HG02970 (cell line): Measurements from ENCODE around the gene ADPRH.
"Not testable (repeated sequence)": the region's sequence is repeated elsewhere in the genome, so short reads cannot be mapped to it uniquely, and the experiment has no call there.

Source experiments
- ATAC-seq: cut with Tn5 transposase; IDR thresholded peaks from one replicate; pipeline ENCODE4 v1.9.1; 2021; ENCODE audit warnings: mild to moderate bottlenecking, moderate library complexity, moderate number of reproducible peaks; ENCODE audit not compliant: unreplicated experiment, low FRiP score

Gene ADPRH

GRCh38 chr3:119558626-119559317 is 20.5 kb upstream of the ADPRH start:
- no peak for ATAC-seq

DNA sequence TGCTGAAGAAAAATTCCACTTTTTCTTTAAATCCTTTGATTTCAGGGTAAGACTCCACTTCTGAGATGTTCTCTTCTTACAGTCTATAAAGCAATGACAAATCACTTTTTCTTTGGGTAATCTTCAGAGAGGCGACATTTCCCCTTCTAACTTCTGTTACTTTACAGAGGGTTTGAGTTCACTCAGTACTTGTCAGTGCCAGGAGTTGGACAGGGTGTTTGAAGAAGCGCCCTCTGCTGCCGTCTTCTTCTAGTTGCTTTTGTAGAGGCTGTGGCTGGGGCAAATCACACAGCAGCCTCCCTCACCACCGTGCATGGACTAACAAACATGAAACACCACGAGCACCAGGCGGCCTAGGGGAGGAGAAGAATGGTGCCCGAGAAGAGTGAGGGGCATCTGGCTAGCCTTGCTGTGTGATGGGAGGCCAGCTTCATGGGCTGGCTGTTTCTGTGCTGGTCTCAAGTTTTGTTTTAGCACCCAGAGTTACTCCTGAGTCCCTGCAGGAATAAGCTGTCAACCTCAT is 19.8 kb upstream of the ADPRH start, which contains the start of gene CD80:
Gene CD80, minus strand, starts transcription at position 174 of the 523 bp plus-strand sequence. CDS start 1,886 bp downstream, outside the sequence.
- peak; percentile 46 for ATAC-seq

DNA sequence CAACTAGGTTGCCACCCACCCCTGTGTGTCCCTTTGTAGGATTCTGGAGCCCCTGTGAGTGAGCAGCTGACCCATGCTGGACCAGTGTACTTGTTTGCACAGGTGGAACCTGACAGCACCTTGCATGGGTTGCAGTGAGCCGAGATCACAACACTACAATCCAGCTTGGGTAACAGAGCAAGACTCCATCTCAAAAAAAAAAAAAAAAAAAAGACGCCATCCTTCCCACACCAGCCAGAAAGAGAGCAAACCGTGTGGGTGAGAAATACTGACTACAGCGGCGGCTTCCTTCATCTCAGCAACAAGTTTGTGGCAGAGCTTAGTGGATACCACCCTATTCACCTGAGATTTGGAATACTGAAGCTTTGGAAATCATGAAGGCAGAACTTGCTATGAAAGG is 19.1 kb upstream of the ADPRH start:
- no peak for ATAC-seq

DNA sequence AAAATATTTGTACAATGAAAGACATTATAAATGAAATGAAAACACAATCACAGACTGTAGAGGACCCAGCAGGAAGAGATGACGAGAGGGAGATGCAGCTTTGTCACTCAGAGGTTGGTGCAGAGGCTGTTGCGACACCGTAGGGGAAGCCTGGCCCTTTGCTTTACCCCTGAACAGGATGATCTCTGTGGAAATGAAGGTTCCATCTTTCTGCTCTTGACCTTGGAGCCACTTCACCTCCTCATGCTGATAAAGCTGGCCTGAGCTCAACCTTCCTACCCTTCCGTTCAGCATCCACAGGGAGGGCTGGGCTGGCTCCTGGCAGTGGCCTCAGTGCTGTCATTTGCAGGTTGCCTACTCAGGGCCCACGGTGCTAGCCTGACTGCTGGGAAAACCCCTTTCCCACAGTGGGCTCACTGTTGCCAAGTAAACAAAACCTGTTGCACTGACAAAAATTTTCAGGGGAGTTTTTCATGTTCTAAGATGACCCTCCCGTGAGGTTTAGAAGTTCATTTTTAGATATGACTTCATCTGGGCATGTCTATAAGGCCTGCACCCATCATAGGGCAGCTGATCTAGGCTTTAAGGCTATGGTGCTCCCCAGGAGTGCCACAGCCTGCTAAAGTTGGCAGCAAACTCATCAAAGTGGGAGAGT is 16.9 kb upstream of the ADPRH start:
- peak; percentile 78 for ATAC-seq

- ATAC-seq, result not testable (repeated sequence)
Observed at GRCh38 chr3:119563334-119563733, 16.0 kb upstream of the ADPRH start.

DNA sequence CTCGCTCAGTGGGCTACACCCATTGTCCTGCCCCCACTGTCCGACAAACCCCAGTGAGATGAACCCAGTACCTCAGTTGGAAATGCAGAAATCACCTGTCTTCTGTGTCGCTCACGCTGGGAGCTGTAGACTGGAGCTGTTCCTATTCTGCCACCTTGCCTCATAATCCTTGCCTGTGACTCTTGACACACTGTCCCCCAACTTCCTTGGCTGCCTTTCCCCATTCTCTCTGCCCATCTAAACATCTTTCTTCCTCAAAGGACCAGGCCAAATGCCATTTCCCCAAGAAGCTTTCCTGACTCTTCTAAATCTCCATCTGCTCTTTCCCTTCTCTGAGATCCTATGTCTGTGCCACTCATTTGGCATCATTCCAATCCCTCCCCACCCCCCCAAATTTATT is 10.1 kb upstream of the ADPRH start:
- no peak for ATAC-seq

- no peak for ATAC-seq
Observed at GRCh38 chr3:119570229-119570628, 9.1 kb upstream of the ADPRH start.

- no peak for ATAC-seq
Observed at GRCh38 chr3:119571230-119571629, 8.1 kb upstream of the ADPRH start.

DNA sequence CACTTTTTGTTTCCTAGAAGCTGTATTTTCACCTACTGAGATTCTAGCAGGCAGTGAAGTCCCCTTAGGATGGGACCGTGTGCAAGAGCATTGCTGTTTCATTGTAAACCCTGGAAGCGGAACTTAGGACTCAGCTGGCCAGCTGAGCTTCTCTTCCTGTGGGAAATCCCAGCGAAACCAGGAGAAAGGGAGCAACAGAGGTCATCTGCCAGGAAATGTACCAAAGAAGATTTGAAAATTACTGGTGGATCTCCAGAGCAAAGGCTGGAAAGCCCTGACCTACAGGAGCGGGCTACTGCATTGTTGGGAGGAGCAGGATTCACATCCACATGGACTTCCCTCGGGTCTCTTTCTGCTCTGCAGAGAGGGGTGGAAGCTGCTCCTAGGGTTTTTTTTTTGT is 7.6 kb upstream of the ADPRH start:
- ATAC-seq, result no peak

DNA sequence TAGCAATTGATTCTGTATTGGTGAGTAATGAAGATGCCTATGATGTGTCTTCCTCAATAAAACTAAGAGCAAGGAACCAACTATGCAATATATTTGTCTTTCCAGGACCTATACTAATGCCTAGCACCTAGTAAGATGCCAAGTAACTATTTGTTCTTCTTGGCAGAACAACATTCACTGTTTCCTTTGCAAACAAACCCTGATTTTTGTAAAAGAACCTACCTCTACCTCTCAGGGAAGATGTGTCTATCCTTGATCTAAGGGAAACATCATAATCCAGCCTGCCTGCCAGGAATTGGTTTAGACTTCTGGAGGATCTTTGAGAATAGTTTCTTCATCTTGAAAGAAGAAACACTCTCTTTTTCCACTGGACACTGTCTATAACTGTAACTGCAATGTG is 3.8 kb upstream of the ADPRH start:
- ATAC-seq, result no peak

DNA sequence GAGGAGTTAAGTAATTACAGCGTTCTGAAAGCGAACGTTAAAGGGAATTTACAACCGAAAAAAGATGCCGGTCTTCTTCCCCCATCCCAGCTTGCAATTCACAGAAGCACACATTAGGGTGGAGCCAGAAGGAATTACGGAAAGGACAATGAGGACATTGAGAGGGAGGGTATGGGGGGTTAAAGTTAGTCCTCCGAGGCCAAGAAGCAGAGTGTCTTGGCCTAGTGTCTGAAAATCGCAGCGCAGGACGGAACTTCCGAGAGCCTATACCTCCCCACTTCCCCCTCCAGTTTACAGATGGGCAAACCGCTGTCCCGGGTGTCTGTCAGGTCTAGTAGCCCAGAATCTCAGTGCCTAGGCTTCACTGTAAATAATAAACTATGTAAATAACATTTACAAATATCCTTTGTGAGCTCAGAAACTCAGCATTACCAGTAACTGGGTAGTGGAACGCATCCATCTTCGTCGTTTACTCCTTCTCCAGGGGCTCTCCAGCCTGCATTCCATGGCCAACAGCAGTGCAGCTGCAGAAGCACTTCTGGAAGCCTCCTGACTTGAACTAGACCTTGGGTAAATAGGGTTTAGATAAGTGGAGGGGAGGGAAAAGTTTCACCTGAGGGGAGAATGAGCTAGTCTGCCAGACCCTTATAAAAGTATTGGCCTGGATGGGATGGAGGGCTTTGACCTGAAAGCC is 922 bp downstream of the ADPRH start:
- peak; percentile 42 for ATAC-seq

- ATAC-seq, result no peak
Observed at GRCh38 chr3:119582178-119582577, 2.9 kb downstream of the ADPRH start.

DNA sequence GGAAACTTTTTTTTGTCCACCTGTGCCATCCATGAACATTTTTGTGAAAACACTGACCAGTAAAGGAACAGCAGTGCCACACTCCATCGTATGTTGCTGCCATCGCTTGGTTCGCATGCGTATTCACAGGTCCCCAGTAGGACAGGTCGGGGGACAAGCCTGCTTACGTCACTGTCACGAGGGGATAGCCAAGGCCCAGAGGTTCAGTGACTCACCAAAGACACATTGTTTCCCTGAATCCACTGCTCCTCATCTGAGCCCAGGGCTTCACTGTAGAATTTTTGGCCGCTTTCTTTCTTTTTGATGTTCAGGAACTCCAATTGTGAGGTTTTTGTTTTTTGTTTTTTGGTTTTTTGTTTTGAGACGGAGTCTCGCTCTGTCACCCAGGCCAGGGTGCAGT is 5.9 kb downstream of the ADPRH start:
- ATAC-seq, result no peak

DNA sequence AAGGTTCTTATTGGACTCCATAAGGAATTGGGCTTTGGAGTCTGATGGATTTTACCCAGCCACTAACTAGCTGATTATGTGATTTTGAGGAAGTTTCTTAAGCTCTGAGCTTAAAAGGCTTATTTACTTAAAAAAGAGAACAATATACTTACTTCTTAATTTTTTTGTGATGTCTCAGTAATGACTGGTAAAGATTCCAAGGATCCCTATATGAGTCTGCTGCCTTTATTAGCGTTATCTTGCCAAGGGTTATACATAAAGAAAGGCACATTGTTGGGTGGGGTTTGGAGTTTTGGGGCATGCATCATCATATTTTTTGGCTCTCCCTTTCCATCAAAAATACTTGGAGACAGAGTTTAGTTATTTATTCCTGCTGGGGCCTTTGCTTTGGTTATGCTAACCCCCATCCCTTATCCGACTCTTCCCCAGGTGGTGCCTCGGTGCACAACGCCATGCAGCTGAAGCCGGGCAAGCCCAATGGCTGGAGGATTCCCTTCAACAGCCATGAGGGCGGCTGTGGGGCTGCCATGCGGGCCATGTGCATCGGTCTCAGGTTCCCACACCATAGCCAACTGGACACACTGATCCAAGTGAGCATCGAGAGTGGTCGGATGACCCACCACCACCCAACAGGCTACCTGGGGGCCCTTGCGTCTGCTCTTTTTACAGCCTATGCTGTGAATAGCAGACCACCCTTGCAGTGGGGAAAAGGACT is 6.7 kb downstream of the ADPRH start:
- ATAC-seq, result no peak

GRCh38 chr3:119586733-119587172 is 7.5 kb downstream of the ADPRH start:
- ATAC-seq, result no peak

DNA sequence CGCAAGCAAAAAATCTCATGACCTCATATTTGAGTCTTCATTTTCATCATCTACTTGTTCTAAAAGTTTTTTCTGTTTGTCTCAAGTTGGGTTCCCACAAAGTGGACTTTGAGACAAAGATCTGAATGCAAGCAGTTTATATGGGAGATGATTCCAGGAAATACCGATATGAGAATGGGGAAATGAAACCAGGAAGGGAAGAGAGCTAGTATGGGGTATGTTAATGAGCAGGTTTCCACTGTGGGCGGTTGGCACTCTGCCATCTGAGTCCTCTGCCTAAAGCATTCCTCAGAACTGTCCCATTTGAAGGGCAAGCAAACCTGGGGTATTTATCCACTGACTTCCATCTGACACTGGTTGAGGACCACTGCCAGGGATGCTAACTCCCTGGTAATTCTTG is 8.8 kb downstream of the ADPRH start:
- ATAC-seq, result no peak

GRCh38 chr3:119589102-119589773 is 9.9 kb downstream of the ADPRH start:
- no peak for ATAC-seq

DNA sequence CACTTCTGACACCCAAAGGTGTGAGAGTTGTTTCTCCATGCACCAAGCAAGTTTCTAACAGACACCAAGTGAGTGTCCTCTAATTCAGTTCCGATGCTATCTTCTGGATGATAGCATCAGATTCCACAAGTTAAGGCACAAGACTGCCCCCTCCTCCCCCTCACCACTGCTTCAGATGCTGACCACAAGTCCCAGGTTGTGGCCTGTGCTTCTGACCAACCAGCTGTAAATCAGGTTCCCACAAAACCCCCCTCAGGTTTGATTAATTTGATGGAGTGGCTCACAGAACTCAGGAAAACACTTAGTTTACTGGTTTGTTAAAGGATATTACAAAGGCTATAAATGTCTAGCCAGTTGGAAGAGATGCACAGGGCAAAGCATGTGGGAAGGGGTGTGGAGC is 11.4 kb downstream of the ADPRH start:
- no peak for ATAC-seq

DNA sequence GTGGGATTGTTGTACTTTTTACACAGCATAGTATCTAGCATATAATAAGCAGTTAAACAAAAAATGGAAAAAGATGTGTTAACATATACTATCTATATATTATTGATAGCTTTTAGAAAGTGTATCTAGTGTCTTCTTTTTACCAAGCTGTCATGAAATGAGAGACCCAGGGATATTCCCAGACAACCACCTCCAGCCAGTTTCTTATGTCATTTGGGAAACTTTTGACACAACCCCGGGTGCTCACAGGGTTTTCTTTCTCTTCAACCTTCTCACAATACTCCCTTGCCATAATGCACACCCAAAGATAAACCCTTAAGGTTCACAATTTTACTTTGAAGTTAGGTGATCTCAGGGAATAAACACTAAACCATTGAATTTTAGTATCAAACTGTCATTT is 13.6 kb downstream of the ADPRH start:
- ATAC-seq, result no peak

- no peak for ATAC-seq
Observed at GRCh38 chr3:119594066-119594465, 14.8 kb downstream of the ADPRH start.
